HG03354 (cell line): ENCODE data around the gene TM6SF1.
"Not testable (repeated sequence)": the region's sequence is repeated elsewhere in the genome, so short reads cannot be mapped to it uniquely, and the experiment has no call there.

Experiments
- ATAC-seq: cut with Tn5 transposase; IDR thresholded peaks from one replicate; pipeline ENCODE4 v1.9.1; 2021; ENCODE audit warnings: mild to moderate bottlenecking; ENCODE audit not compliant: unreplicated experiment, poor library complexity, severe bottlenecking

TM6SF1 gene

DNA sequence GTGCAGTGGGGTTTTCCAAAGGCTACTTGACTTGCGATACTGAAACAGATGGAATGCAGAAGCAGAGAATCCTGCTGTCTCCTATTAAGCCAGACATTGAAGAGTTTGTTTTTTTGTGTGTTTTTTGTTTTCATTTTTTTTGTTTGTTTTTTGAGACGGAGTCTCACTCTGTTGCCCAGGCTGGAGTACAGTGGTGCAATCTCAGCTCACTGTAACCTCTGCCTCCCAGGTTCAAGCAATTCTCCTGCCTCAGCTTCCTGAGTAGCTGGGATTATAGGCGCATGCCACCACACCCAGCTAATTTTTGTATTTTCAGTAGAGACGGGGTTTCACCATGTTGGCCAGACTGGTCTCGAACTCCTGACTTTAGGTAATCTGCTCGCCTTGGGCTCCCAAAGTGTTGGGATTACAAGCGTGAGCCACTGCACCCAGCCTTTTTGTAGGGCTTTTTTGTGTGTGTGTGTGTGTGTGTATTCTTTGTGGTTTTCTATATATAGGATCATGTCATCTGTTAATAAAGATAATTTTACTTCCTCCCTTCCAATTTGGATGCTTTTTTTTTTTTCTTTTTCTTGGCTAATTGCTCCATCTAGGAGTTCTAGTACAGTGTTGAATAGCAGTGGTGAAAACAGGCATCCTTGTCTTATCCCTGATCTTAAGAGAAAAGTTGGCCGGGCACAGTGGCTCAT, 21.4 kb upstream of the TM6SF1 start:
- ATAC-seq, result not testable (repeated sequence)

DNA sequence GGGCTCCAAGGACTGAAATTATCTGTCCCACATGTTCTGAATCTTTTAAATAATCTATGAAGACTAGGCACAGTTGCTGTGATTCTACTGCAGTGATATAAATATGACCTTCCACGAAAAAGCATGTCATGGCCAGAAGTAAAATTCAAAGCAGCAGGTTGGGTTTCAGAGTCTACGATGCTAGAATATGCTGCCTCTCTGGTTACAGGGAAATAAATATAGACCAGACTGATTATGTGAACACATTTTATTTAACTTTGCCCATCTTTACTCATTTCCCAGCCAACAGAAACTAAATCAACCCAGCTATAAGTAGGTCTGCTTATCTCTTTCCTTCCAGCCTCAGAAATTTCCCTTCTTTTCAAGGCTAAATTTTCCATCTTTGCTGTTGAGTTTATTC, 19.9 kb upstream of the TM6SF1 start:
- ATAC-seq, result no peak

DNA sequence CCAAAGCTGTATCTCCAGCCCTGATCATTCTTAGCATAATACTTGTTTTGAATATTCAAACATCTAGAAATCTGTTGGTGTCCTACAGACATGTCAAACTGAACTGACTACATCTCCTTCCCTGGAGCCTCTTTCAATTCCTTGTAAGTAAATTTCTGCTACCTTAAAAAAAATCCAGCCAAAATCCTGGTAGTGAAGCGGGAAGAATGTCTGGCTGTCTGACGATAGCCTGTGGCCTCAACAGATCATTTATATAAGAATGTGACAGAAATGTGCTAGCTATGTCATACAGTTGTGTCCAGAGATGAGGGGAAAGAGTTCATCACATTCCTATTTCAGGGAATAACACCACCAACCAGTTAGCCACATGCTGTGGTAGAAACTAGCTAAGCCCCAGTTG, 18.6 kb upstream of the TM6SF1 start:
- no peak for ATAC-seq

GRCh38 chr15:83090465-83090864, 17.0 kb upstream of the TM6SF1 start:
- ATAC-seq, result no peak

- ATAC-seq, result peak; percentile 33
Observed at GRCh38 chr15:83091965-83092308, 15.5 kb upstream of the TM6SF1 start.

- peak; percentile 93 for ATAC-seq
Observed at GRCh38 chr15:83092309-83092976, 15.0 kb upstream of the TM6SF1 start.

DNA sequence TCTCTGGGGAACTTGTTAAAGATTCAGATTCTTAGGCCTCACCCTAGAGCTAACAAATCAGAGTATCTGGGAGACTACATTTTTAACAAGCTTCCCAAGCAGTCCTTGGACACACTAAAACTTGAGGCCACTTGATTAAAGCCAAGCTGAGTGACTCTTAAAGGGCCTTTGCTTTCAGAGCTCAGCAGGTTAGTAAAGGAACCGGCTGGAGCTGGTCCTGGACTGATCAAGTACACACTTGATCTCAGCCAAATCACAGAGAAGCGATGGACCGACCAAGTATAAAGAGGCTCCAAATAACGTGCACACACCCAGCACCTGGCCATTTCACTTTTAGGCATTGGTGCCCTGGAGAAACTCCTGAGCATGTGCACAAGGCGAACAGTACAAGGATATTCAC, 12.9 kb upstream of the TM6SF1 start:
- no peak for ATAC-seq

- ATAC-seq, result no peak
Observed at GRCh38 chr15:83098079-83098478, 9.4 kb upstream of the TM6SF1 start.

DNA sequence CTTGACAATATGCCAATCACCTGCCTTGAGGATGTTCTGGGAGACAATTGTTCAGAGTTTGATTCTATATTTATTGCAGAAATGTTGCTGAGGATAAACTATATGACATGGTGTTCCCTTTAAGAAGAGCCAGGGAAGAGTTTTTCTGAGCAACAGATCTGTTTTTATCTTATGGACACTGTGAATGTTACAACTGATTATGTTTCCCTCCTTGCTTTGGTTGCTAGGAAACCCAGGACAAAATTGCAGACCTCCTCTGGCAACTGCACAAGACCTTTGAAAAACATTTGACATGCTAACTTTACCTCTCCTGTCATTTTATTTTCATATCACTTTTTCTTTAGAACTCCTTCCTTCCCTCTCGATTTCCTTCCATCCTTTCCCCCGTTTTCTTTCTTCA, 8.2 kb upstream of the TM6SF1 start:
- ATAC-seq, result no peak

GRCh38 chr15:83100097-83100646, 7.3 kb upstream of the TM6SF1 start:
- no peak for ATAC-seq

DNA sequence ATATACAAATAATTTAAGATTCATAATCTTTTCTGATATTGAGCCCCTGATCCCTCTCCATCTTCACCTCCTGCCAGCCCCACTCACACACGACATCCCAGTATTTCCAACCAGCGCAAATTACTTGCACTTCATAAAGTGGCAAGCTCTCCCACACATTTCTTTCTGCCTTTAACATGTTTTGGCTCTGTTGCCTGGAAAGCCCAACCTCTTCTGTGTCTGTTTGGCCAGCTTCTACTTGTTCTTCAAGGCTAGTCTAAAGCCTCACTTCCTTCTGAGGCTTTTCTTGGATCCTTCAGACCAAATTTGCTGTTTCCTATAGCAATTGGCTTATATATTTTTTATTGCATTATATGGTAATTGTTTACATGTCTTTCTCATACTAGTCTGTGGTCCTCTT, 5.1 kb upstream of the TM6SF1 start:
- no peak for ATAC-seq

- ATAC-seq, result no peak
Observed at GRCh38 chr15:83104141-83104540, 3.3 kb upstream of the TM6SF1 start.

DNA sequence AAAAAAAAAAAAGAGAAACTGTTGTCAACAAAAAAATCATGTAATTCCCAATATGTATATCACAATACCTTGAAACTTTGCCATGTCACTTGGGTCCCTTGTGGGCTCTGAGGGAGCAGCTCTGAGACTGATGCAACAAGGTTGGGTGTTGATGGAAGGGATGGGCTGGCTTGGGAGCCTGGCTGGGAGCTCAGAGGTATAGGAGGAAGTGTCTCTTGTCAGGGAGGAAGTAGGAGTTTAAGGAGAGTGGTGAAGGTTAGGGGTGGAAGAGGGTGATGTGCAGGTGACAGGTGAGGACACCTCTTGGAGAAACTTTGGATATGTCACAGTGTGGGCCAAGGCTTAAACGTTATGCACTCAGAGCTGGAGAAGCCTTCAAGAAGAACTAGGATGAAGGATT, 2.0 kb upstream of the TM6SF1 start:
- no peak for ATAC-seq

GRCh38 chr15:83107841-83108181, 366 bp downstream of the TM6SF1 start:
- ATAC-seq, result peak; percentile 17

GRCh38 chr15:83108266-83109219, 1.1 kb downstream of the TM6SF1 start:
- peak; percentile 69 for ATAC-seq

- no peak for ATAC-seq
Observed at GRCh38 chr15:83109532-83109931, 2.1 kb downstream of the TM6SF1 start.

- ATAC-seq, result no peak
Observed at GRCh38 chr15:83110381-83110780, 2.9 kb downstream of the TM6SF1 start.

DNA sequence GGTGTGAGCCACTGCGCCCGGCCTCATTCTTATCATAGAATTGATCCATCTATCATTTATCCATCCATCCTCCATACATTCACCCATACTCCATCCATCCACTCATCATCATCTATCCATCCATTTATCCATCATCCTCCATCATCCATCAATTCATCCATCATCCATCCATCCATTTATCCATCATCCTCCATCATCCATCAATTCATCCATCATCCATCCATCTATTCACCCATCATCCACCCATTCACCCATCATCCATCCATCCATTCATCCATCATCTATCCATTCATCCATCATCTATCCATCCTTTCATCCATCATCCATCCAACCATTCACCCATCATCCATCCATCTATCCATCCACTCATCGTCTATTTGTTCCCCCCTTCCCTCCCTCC, 3.7 kb downstream of the TM6SF1 start:
- ATAC-seq, result no peak

DNA sequence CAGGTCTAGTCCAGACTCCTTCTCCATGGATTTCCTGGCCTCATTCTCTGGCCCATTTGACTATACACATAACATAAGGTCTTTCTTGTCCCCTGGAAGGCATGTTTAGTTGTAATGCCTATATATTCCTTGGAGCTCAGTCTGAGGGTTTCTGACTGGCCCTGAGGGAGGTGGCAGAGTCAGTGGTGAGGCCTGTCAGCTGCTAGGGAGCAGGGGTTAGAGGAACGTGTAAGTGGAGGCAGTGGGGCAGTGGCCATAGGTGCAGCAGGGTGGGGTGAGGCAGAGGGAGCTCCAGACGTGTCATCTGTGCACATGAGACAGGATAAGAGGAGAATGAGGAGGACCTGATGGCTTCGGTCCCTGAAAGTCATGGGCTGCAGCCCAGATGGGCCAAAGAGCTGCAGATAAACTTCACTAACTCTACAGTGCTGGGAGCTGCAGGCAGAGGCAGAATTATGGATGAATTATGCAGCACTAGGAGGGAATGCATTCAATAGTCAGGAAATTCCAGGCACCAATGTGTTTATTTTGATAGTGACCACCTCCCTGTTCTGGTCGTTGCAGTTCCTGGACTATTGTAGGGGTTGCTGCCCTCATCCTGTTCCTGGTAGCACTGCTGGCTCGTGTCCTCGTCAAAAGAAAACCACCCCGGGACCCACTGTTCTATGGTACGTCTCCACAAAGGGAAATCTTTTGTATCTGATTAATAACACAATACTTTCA, 4.9 kb downstream of the TM6SF1 start:
- no peak for ATAC-seq

DNA sequence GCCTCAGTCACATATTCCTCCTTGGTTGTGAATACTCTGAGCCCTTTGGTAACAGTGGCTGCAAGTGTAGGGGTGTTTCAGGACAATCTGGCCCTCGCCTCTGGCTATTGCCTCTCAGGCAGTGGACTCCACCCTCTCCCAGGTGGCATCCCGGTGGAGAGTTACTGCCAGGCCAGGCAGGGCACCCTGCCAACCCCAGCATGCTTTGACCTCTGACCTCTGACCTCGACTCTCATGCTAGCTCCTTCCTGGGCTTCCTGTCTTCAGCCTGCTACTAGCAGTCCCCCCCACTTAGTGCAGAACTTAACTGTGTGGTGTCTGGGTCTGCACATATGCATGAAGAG, 5.5 kb downstream of the TM6SF1 start:
- ATAC-seq, result no peak
